SK-N-SH (cell line): ENCODE results near the gene MEIOC. TPM values are rescaled to one million over a fixed set of nuclear protein-coding genes. Genes with fewer than 3 reads are reported as not detected.

Experiments used
- CTCF ChIA-PET: fragments of 300-600, 350-600 bp; formaldehyde crosslinking; extraction: SDS; loops from one replicate; lab custom pipeline; 2021; lab: Yijun Ruan, JAX
- POLR2A ChIA-PET: fragments of 350-600 bp; sonication (Branson Sonifier 250); formaldehyde crosslinking; extraction: SDS; loops from one replicate; lab custom pipeline; 2020; ENCODE audit warnings: antibody characterized with exemption, inconsistent platforms; lab: Yijun Ruan, JAX
- DNase-seq: peaks from one replicate; pipeline ENCODE4 v3.0.0; 2012
- H2AFZ ChIP-seq: fragments of 200-600 bp; sonication (generic); 2 replicates; pipeline ENCODE4 v1.8.1; 2016; ENCODE audit warnings: antibody characterized with exemption, mild to moderate bottlenecking, low read depth
- H3F3A ChIP-seq: fragments of 200-600 bp; sonication (generic); replicated peaks from 2 replicates; pipeline ENCODE3; 2016; ENCODE audit warnings: antibody characterized with exemption, mild to moderate bottlenecking; ENCODE audit not compliant: insufficient read depth
- H3K27ac ChIP-seq, 2 experiments: fragments of 200-500 bp in 1 of 2; fragments of 200-600 bp in 1 of 2; sonication (Bioruptor generic) in 1 of 2; sonication (generic), shearing (Covaris generic) in 1 of 2; 2 replicates each; pipeline versions ENCODE4 v1.5.1 to v1.6.1; 2014 to 2016; ENCODE audit warnings: low read depth in 2 of 2, inconsistent platforms in 1 of 2, low read length in 1 of 2, mild to moderate bottlenecking in 1 of 2, mixed read lengths in 1 of 2
- H3K27me3 ChIP-seq: fragments of 200-600 bp; sonication (generic), shearing (Covaris generic); 2 replicates; pipeline ENCODE4 v1.6.1; 2016; ENCODE audit warnings: mixed run types; ENCODE audit not compliant: insufficient read depth
- H3K36me3 ChIP-seq, 2 experiments: fragments of 200-500 bp in 1 of 2; fragments of 200-600 bp in 1 of 2; sonication (Bioruptor generic) in 1 of 2; sonication (generic) in 1 of 2; replicated peaks in 1 of 2; 2 replicates each; pipeline versions ENCODE3 to v1.5.1; 2014 to 2016; ENCODE audit warnings: low read length in 1 of 2, mild to moderate bottlenecking in 1 of 2; ENCODE audit not compliant: insufficient read depth in 2 of 2, control insufficient read depth in 1 of 2
- H3K4me1 ChIP-seq, 2 experiments: fragments of 200-500 bp in 1 of 2; fragments of 200-600 bp in 1 of 2; sonication (Bioruptor generic) in 1 of 2; sonication (generic), shearing (Covaris generic) in 1 of 2; 2 replicates each; pipeline versions ENCODE4 v1.5.1 to v1.6.1; 2014 to 2016; ENCODE audit warnings: low read depth in 1 of 2, low read length in 1 of 2, mixed run types in 1 of 2; ENCODE audit not compliant: insufficient read depth in 2 of 2, control insufficient read depth in 1 of 2
- H3K4me2 ChIP-seq: fragments of 200-600 bp; sonication (generic), shearing (Covaris generic); 2 replicates; pipeline ENCODE4 v1.6.1; 2017; ENCODE audit warnings: mixed run types
- H3K4me3 ChIP-seq, 2 experiments: fragments of 200-500 bp in 1 of 2; fragments of 200-600 bp in 1 of 2; sonication (Bioruptor generic) in 1 of 2; sonication (generic), shearing (Covaris generic) in 1 of 2; 2 replicates each; pipeline versions ENCODE4 v1.5.1 to v1.8.1; 2014 to 2016; ENCODE audit warnings: low read depth in 2 of 2, inconsistent platforms in 1 of 2, low read length in 1 of 2, mild to moderate bottlenecking in 1 of 2, mixed read lengths in 1 of 2, moderate library complexity in 1 of 2
- H3K79me2 ChIP-seq: fragments of 200-600 bp; sonication (generic); 2 replicates; pipeline ENCODE4 v1.8.1; 2017; ENCODE audit warnings: mild to moderate bottlenecking; ENCODE audit not compliant: insufficient read depth
- H3K9ac ChIP-seq: fragments of 200-600 bp; sonication (generic); 2 replicates; pipeline ENCODE4 v1.6.1; 2017; ENCODE audit warnings: mixed run types
- H3K9me2 ChIP-seq: fragments of 200-600 bp; sonication (generic); 2 replicates; pipeline ENCODE4 v1.6.1; 2017; ENCODE audit warnings: mixed run types
- H3K9me3 ChIP-seq: fragments of 200-600 bp; sonication (generic); 2 replicates; pipeline ENCODE4 v1.6.1; 2017; ENCODE audit warnings: mixed run types, mild to moderate bottlenecking, moderate library complexity
- H4K20me1 ChIP-seq: fragments of 200-600 bp; sonication (generic); 2 replicates; pipeline ENCODE4 v1.6.1; 2017; ENCODE audit warnings: mild to moderate bottlenecking, mixed run types; ENCODE audit not compliant: insufficient read depth
- ELF1 ChIP-seq: IDR thresholded peaks from 2 replicates; pipeline ENCODE4 v1.4.0; 2012
- EP300 ChIP-seq, 2 experiments: IDR thresholded peaks; 2 replicates each; pipeline versions ENCODE4 v1.4.0 to v1.6.1; 2012; ENCODE audit warnings: borderline replicate concordance in 1 of 2, low read depth in 1 of 2, low read length in 1 of 2
- EZH2phosphoT487 ChIP-seq: fragments of 200-600 bp; sonication (generic); IDR thresholded peaks from 2 replicates; pipeline ENCODE4 v1.6.1; 2017; ENCODE audit warnings: low read depth, mixed run types, mild to moderate bottlenecking, antibody characterized with exemption, moderate library complexity, borderline replicate concordance
- FOXM1 ChIP-seq: IDR thresholded peaks from 2 replicates; pipeline ENCODE4 v1.4.0; 2012; ENCODE audit warnings: low read depth, mild to moderate bottlenecking
- GABPA ChIP-seq: IDR thresholded peaks from 2 replicates; pipeline ENCODE4 v1.4.0; 2012; ENCODE audit warnings: low read depth, mild to moderate bottlenecking
- GATA2 ChIP-seq: sonication (generic); formaldehyde crosslinking; IDR thresholded peaks from 2 replicates; pipeline ENCODE4 v1.5.0; 2020; ENCODE audit warnings: mild to moderate bottlenecking, missing genetic modification reagents
- JUND ChIP-seq: IDR thresholded peaks from 2 replicates; pipeline ENCODE4 v1.4.0; 2012
- MEF2A ChIP-seq: IDR thresholded peaks from 2 replicates; pipeline ENCODE4 v1.4.0; 2012; ENCODE audit warnings: low read depth, borderline replicate concordance
- NFIC ChIP-seq: IDR thresholded peaks from 2 replicates; pipeline ENCODE4 v1.4.0; 2012; ENCODE audit warnings: borderline replicate concordance
- NRF1 ChIP-seq: IDR thresholded peaks from 2 replicates; pipeline ENCODE4 v1.6.1; 2012; ENCODE audit warnings: low read depth, mild to moderate bottlenecking, low read length
- POLR2AphosphoS5 ChIP-seq: IDR thresholded peaks from 2 replicates; pipeline ENCODE4 v1.6.1; 2012; ENCODE audit warnings: low read depth, low read length
- RAD21 ChIP-seq: IDR thresholded peaks from 2 replicates; pipeline ENCODE4 v1.6.1; 2012; ENCODE audit warnings: mild to moderate bottlenecking, low read length
- RCOR1 ChIP-seq: fragments of 150-350 bp; IDR thresholded peaks from 2 replicates; pipeline ENCODE4 v1.6.1; 2017; ENCODE audit warnings: antibody characterized with exemption, low read length
- RFX5 ChIP-seq: IDR thresholded peaks from 2 replicates; pipeline ENCODE4 v1.6.1; 2012; ENCODE audit warnings: mild to moderate bottlenecking, improper control_type of control experiment, low read length
- TEAD4 ChIP-seq: IDR thresholded peaks from 2 replicates; pipeline ENCODE4 v1.4.0; 2012; ENCODE audit warnings: mild to moderate bottlenecking, borderline replicate concordance; ENCODE audit not compliant: insufficient read depth
- USF1 ChIP-seq: IDR thresholded peaks from 2 replicates; pipeline ENCODE4 v1.4.0; 2012; ENCODE audit warnings: low read depth, borderline replicate concordance
- WGBS: methylation state at CpG from one replicate; pipeline ENCODE4 v1.1.6; 2017; ENCODE audit warnings: low lambda C conversion rate; 5-methylcytosine and 5-hydroxymethylcytosine counted together
- polyA plus RNA-seq, 3 experiments: library from polyadenylated mRNA; depleted of rRNA; stranded (reverse); fragments of >200 nt; gene quantifications; 2 replicates each; pipeline ENCODE4 v1.2.3, GENCODE V29; 2012
- TF ChIP-seq, protein P1 (sequence below): IDR thresholded peaks from 2 replicates; pipeline ENCODE4 v1.4.0; 2012; ENCODE audit warnings: low read depth
- TF ChIP-seq, protein P2 (sequence below): fragments of 150-350 bp; IDR thresholded peaks from 2 replicates; pipeline ENCODE4 v1.6.1; 2017; ENCODE audit warnings: antibody characterized with exemption, low read length, low read depth, borderline replicate concordance
- TF ChIP-seq, protein P3 (sequence below): fragments of 150-350 bp; IDR thresholded peaks from 2 replicates; pipeline ENCODE4 v1.6.1; 2016; ENCODE audit warnings: mild to moderate bottlenecking, low read depth, low read length

Gene MEIOC
- polyA plus RNA-seq, 1 of the 3 experiments (the other 2 are of a cell fraction): 1.3 TPM

DNA sequence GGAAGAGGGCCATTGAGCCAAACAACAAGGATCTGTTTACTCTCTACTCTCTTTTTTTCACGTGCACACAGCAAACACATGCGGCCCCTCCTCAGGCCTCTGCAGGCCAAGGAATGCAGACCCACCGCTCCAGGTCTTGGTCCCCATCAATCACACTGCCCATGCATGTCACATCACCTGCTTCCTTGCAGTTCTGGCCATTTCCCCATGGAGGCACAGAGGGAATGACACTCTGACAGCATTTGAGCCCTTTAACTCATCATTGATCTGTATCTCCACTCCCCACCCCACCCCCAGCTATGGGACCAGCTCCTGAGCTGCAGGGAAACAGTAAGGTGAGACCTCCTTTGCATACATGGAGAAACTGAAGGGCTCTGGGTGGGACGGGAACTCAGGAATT, 45.9 kb upstream of the MEIOC start:
- peaks cover 20 to 30% of the 10 kb centered on the region in 2 experiments for H3K4me1 ChIP-seq
- H3K27ac ChIP-seq: no peak overlapping the region
- CTCF ChIA-PET: interaction anchor here (1.4 to 3.6 kb wide), 2 partner anchors 21 to 77 kb away, joined by 4 to 14 read pairs; no protein-coding TSS in a partner anchor
- H3K9me3 ChIP-seq: no peaks in the 10 kb centered on the region
- H3K36me3 ChIP-seq: no peaks in the 10 kb centered on the region
- no peak for DNase-seq
- H2AFZ ChIP-seq: no peak overlapping the region
- H3K27me3 ChIP-seq: no peaks in the 10 kb centered on the region
- no peak overlapping the region for H3K4me2 ChIP-seq
- no peak overlapping the region for H3K4me3 ChIP-seq
- H3K9me2 ChIP-seq: no peaks in the 10 kb centered on the region
- TF ChIP-seq, protein P1, sequence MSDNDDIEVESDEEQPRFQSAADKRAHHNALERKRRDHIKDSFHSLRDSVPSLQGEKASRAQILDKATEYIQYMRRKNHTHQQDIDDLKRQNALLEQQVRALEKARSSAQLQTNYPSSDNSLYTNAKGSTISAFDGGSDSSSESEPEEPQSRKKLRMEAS: no peak
- TF ChIP-seq FOXM1 (no peak), JUND (no peak), EZH2phosphoT487 (no peak), NFIC (no peak), RFX5 (no peak), USF1 (no peak), RAD21 (no peak), RCOR1 (no peak), GABPA (no peak), EP300 (IDR thresholded peaks at IDR 0.05; ENCODE audit: borderline replicate concordance in 1 of 2, low read depth in 1 of 2, low read length in 1 of 2) (no peak)
- TF ChIP-seq, protein P2, sequence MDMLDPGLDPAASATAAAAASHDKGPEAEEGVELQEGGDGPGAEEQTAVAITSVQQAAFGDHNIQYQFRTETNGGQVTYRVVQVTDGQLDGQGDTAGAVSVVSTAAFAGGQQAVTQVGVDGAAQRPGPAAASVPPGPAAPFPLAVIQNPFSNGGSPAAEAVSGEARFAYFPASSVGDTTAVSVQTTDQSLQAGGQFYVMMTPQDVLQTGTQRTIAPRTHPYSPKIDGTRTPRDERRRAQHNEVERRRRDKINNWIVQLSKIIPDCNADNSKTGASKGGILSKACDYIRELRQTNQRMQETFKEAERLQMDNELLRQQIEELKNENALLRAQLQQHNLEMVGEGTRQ: no peak
- TF ChIP-seq, protein P3, sequence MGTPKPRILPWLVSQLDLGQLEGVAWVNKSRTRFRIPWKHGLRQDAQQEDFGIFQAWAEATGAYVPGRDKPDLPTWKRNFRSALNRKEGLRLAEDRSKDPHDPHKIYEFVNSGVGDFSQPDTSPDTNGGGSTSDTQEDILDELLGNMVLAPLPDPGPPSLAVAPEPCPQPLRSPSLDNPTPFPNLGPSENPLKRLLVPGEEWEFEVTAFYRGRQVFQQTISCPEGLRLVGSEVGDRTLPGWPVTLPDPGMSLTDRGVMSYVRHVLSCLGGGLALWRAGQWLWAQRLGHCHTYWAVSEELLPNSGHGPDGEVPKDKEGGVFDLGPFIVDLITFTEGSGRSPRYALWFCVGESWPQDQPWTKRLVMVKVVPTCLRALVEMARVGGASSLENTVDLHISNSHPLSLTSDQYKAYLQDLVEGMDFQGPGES: no peak
- TF ChIP-seq, all 33 proteins: peak for 0
- H3K9ac ChIP-seq: no peak overlapping the region
- H3K79me2 ChIP-seq: no peaks in the 10 kb centered on the region
- no peaks in the 10 kb centered on the region for H4K20me1 ChIP-seq
- H3F3A ChIP-seq: no peaks in the 10 kb centered on the region
- POLR2A ChIA-PET: no interaction called here
- WGBS: 94% methylated on average over 3 of the region's 4 CpGs

DNA sequence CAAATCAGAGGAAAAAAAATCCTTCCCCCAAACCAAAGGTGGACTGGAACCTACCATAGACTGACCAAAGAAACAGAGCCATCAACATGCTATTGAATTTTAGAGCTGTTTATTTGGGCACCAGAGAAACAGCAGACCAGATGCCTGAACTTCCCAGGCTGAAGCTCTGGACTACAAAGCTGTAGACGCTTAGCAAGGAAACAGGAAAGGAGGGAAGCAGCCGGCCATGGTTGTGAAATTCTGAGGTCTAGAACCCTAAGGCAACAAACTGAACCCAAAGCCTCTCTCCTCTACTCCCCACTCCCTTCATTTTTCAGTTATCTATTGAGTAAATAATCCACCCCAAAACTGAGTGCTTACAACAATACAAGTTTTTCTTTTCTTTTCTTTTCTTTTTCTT, 45.4 kb upstream of the MEIOC start:
- H4K20me1 ChIP-seq: no peaks in the 10 kb centered on the region
- H3K9me2 ChIP-seq: no peaks in the 10 kb centered on the region
- no peak overlapping the region for H3K4me3 ChIP-seq
- no peak overlapping the region for H3K4me2 ChIP-seq
- no peak overlapping the region for H3K9ac ChIP-seq
- H3K27me3 ChIP-seq: no peaks in the 10 kb centered on the region
- WGBS: 71% methylated on average over 2 of the region's 2 CpGs
- H3K27ac ChIP-seq: 0 out of 4 replicates have a peak overlapping the region, but pooled peaks of 1 of the 2 experiments have one; percentile 25
- H3K79me2 ChIP-seq: no peaks in the 10 kb centered on the region
- H3K9me3 ChIP-seq: no peaks in the 10 kb centered on the region
- peaks cover 20 to 30% of the 10 kb centered on the region in 2 experiments for H3K4me1 ChIP-seq
- no peak for TF ChIP-seq POLR2AphosphoS5
- TF ChIP-seq TEAD4: no peak
- no peak for TF ChIP-seq MEF2A
- no peak for TF ChIP-seq ELF1
- no peak for TF ChIP-seq NRF1
- no peak for TF ChIP-seq RCOR1
- TF ChIP-seq, protein P3: no peak
- TF ChIP-seq GATA2 (CRISPR knock-in tag): no peak
- ChIA-PET POLR2A (no interaction called here), CTCF (interaction anchor here (1.5 kb wide), 1 partner anchor 77 kb away, joined by 7 read pairs; no protein-coding TSS in a partner anchor)
- no peaks in the 10 kb centered on the region for H3F3A ChIP-seq
- H3K36me3 ChIP-seq: no peaks in the 10 kb centered on the region
- DNase-seq: no peak
- no peak overlapping the region for H2AFZ ChIP-seq
